ENCODE results near the gene GLRA3. TPM values are rescaled to one million over a fixed set of nuclear protein-coding genes. Genes with fewer than 3 reads are reported as not detected.
"Not testable (repeated sequence)": the region's sequence is repeated elsewhere in the genome, so short reads cannot be mapped to it uniquely, and the experiment has no call there.

The GLRA3 gene
- polyA plus RNA-seq, 3 donors = not detected

GRCh38 chr4:174794543-174795094, 34.4 kb downstream of the GLRA3 start:
- Histone ChIP-seq H3K4me2 (replicated peaks; ENCODE audit: extremely low read depth, low read length, poor library complexity, severe bottlenecking) (no peak overlapping the region), H3K9me3 (replicated peaks in 1 of 2; ENCODE audit: control insufficient read depth in 1 of 2, insufficient read depth in 1 of 2, low read length in 2 of 2) (no peaks in the 10 kb centered on the region), H3K4me1 (ENCODE audit: control insufficient read depth in 1 of 2, insufficient read depth in 2 of 2, low read length in 2 of 2) (no peaks in the 10 kb centered on the region), H2AFZ (ENCODE audit: insufficient read depth, low read depth, low read length, poor library complexity, severe bottlenecking) (no peak overlapping the region), H3K79me2 (ENCODE audit: insufficient read depth, low read length) (no peaks in the 10 kb centered on the region), H3K36me3 (replicated peaks in 1 of 2; ENCODE audit: control insufficient read depth in 1 of 2, insufficient read depth in 2 of 2, low read length in 2 of 2) (no peaks in the 10 kb centered on the region), H3K27ac (ENCODE audit: low read depth in 1 of 2, low read length in 2 of 2) (no peak overlapping the region), H3K9ac (ENCODE audit: insufficient read depth, low read length, poor library complexity, severe bottlenecking) (no peak overlapping the region), H4K20me1 (ENCODE audit: insufficient read depth, low read length) (no peaks in the 10 kb centered on the region), H3K4me3 (replicated peaks in 1 of 3; ENCODE audit: low read depth in 2 of 3, low read length in 3 of 3) (no peak overlapping the region), H3K27me3 (ENCODE audit: control insufficient read depth in 2 of 2, insufficient read depth in 2 of 2, low read length in 2 of 2) (no peaks in the 10 kb centered on the region)
- H3K27ac Mint-ChIP-seq = no peak overlapping the region
- intact Hi-C loops (cut with micrococcal nuclease) = no loop called here
- no peak for DNase-seq
- WGBS (ENCODE audit: insufficient coverage) = no CpG with 5 or more reads among the region's 3 CpGs
- H3K9me3 Mint-ChIP-seq = peaks cover 0 to 3% (median 1%) of the 10 kb centered on the region in 7 donors
- no peaks in the 10 kb centered on the region for H3K27me3 Mint-ChIP-seq (ENCODE audit: low read depth in 3 of 3)
- H3K4me1 Mint-ChIP-seq = no peaks in the 10 kb centered on the region
- no peak overlapping the region for H3K4me3 Mint-ChIP-seq
- no peaks in the 10 kb centered on the region for H3K36me3 Mint-ChIP-seq
- TF ChIP-seq CTCF (IDR thresholded peaks at IDR 0.05) = no peak

- no peak overlapping the region for H2AFZ ChIP-seq (ENCODE audit: insufficient read depth, low read depth, low read length, poor library complexity, severe bottlenecking)
- no peak overlapping the region for H3K4me2 ChIP-seq (replicated peaks; ENCODE audit: extremely low read depth, low read length, poor library complexity, severe bottlenecking)
- no peaks in the 10 kb centered on the region for H3K79me2 ChIP-seq (ENCODE audit: insufficient read depth, low read length)
- TF ChIP-seq CTCF (IDR thresholded peaks at IDR 0.05) = no peak
- H3K4me3 ChIP-seq (replicated peaks in 1 of 3; ENCODE audit: low read depth in 2 of 3, low read length in 3 of 3) = no peak overlapping the region
- no peaks in the 10 kb centered on the region for H3K4me1 Mint-ChIP-seq
- intact Hi-C loops (cut with micrococcal nuclease) = no loop called here
- H3K4me3 Mint-ChIP-seq = no peak overlapping the region
- H3K9ac ChIP-seq (ENCODE audit: insufficient read depth, low read length, poor library complexity, severe bottlenecking) = no peak overlapping the region
- H3K27ac Mint-ChIP-seq = no peak overlapping the region
- no peak overlapping the region for H3K27ac ChIP-seq (ENCODE audit: low read depth in 1 of 2, low read length in 2 of 2)
- no peak for DNase-seq
- H3K9me3 Mint-ChIP-seq = peaks cover 0 to 2% (median 0%) of the 10 kb centered on the region in 7 donors
- no peaks in the 10 kb centered on the region for H3K36me3 Mint-ChIP-seq
- H3K27me3 Mint-ChIP-seq (ENCODE audit: low read depth in 3 of 3) = no peaks in the 10 kb centered on the region
- no peaks in the 10 kb centered on the region for H3K36me3 ChIP-seq (replicated peaks in 1 of 2; ENCODE audit: control insufficient read depth in 1 of 2, insufficient read depth in 2 of 2, low read length in 2 of 2)
- no peaks in the 10 kb centered on the region for H3K4me1 ChIP-seq (ENCODE audit: control insufficient read depth in 1 of 2, insufficient read depth in 2 of 2, low read length in 2 of 2)
- H4K20me1 ChIP-seq (ENCODE audit: insufficient read depth, low read length) = no peaks in the 10 kb centered on the region
- no peaks in the 10 kb centered on the region for H3K27me3 ChIP-seq (ENCODE audit: control insufficient read depth in 2 of 2, insufficient read depth in 2 of 2, low read length in 2 of 2)
- H3K9me3 ChIP-seq (replicated peaks in 1 of 2; ENCODE audit: control insufficient read depth in 1 of 2, insufficient read depth in 1 of 2, low read length in 2 of 2) = no peaks in the 10 kb centered on the region
Measured at GRCh38 chr4:174789657-174790056, 39.4 kb downstream of the GLRA3 start.

- H3K27me3 Mint-ChIP-seq (ENCODE audit: low read depth in 3 of 3); H3K9me3 ChIP-seq (replicated peaks in 1 of 2; ENCODE audit: control insufficient read depth in 1 of 2, insufficient read depth in 1 of 2, low read length in 2 of 2); DNase-seq; H3K4me1 ChIP-seq (ENCODE audit: control insufficient read depth in 1 of 2, insufficient read depth in 2 of 2, low read length in 2 of 2); H3K27me3 ChIP-seq (ENCODE audit: control insufficient read depth in 2 of 2, insufficient read depth in 2 of 2, low read length in 2 of 2); H4K20me1 ChIP-seq (ENCODE audit: insufficient read depth, low read length); H3K4me3 ChIP-seq (replicated peaks in 1 of 3; ENCODE audit: low read depth in 2 of 3, low read length in 3 of 3); H3K36me3 ChIP-seq (replicated peaks in 1 of 2; ENCODE audit: control insufficient read depth in 1 of 2, insufficient read depth in 2 of 2, low read length in 2 of 2); H3K4me3 Mint-ChIP-seq; H3K36me3 Mint-ChIP-seq; H3K4me1 Mint-ChIP-seq; H3K9ac ChIP-seq (ENCODE audit: insufficient read depth, low read length, poor library complexity, severe bottlenecking); H3K79me2 ChIP-seq (ENCODE audit: insufficient read depth, low read length); H3K27ac ChIP-seq (ENCODE audit: low read depth in 1 of 2, low read length in 2 of 2); H2AFZ ChIP-seq (ENCODE audit: insufficient read depth, low read depth, low read length, poor library complexity, severe bottlenecking); intact Hi-C loops (cut with micrococcal nuclease); H3K4me2 ChIP-seq (replicated peaks; ENCODE audit: extremely low read depth, low read length, poor library complexity, severe bottlenecking); H3K27ac Mint-ChIP-seq; H3K9me3 Mint-ChIP-seq: not testable (repeated sequence)
- WGBS (ENCODE audit: insufficient coverage) = 95% methylated on average over 4 of the region's 28 CpGs
Measured at GRCh38 chr4:174778274-174778986, 50.6 kb downstream of the GLRA3 start.

Data from CD14-positive monocyte (primary cell).